AG10803 (cell line): ENCODE data around the gene RHOT2.

Source experiments
- DNase-seq: peaks from one replicate; pipeline ENCODE4 v3.0.0; 2010; ENCODE audit warnings: low read depth
- H3K4me3 ChIP-seq: 2 replicates; pipeline ENCODE4 v1.5.1; 2011; ENCODE audit warnings: mild to moderate bottlenecking, low read length, control low read depth
- TF ChIP-seq, protein P1 (sequence below): conservative IDR thresholded peaks from 2 replicates; pipeline ENCODE4 v1.5.1; 2011; ENCODE audit warnings: mild to moderate bottlenecking, low read length, control low read depth, inconsistent platforms

The RHOT2 gene

DNA sequence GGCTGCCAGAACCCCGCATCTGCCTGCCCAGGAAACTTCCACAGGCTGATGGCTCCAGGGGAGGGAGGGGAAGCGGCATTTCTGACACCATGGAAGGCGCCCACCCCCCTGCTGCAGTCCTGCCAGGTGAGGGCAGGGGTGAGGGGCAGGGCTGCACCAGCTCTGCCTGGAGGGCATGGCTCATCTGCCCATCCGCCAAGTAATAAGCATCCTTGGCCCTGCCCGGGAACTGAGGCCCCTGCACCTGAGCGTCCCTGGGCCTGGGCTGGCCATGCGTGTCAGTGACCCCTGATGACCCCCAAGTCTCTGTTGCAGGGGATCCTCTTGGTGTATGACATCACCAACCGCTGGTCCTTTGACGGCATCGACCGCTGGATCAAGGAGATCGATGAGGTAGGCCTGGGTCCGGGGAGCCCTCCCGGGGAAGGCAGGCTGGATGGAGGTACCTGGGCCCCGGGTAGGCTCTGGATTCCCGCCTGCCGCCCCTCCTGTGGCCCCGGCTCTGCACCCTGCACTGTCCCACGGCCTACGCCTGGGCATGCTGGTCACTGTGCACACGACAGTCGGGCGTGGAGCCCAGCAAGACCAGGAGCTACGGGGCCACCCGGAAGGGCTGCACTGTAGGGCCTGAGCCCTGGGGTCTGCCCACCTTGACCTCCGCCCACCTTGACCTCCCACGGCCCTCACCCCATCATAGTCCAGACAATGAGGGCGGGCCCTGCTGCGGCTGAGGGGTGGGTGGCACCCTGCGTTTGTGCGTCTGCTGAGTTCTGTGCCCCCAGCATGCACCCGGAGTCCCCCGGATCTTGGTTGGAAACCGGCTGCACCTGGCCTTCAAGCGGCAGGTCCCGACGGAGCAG is 42.6 kb upstream of the RHOT2 start:
- no peak for DNase-seq
- TF ChIP-seq, protein P1, sequence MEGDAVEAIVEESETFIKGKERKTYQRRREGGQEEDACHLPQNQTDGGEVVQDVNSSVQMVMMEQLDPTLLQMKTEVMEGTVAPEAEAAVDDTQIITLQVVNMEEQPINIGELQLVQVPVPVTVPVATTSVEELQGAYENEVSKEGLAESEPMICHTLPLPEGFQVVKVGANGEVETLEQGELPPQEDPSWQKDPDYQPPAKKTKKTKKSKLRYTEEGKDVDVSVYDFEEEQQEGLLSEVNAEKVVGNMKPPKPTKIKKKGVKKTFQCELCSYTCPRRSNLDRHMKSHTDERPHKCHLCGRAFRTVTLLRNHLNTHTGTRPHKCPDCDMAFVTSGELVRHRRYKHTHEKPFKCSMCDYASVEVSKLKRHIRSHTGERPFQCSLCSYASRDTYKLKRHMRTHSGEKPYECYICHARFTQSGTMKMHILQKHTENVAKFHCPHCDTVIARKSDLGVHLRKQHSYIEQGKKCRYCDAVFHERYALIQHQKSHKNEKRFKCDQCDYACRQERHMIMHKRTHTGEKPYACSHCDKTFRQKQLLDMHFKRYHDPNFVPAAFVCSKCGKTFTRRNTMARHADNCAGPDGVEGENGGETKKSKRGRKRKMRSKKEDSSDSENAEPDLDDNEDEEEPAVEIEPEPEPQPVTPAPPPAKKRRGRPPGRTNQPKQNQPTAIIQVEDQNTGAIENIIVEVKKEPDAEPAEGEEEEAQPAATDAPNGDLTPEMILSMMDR = no peak

DNA sequence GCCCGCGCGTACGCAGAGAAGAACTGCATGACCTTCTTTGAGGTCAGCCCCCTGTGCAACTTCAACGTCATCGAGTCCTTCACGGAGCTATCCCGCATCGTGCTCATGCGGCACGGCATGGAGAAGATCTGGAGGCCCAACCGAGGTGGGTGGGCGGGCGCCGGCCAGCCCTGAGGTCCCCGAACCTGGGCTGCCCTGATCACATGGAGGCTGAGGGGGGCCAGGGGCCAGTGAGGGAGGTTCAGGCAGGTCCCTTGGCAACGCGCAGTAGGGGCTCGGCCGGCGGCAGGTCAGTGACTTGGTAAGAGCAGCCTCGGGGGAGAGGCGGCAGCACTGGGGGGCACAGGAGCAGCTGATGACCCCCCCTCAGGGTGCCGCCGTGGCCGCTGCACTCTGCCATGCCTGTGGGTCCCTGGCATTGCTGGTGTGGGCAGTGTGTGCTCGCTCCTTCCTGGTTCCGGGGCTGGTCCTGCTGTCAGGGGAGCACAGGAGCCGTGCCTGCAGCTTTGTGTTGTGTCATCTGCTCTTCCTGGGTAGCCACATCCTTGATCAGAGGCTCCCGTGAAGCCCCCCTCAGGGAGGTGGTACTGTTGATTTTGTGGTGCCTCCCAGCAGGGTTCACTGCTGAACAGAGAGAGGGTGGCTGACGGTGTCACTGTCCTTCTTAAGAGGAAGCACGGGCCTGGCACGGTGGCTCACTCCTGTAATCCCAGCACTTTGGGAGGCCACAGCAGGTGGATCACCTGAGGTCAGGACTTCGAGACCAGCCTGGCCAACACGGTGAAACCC is 41.8 kb upstream of the RHOT2 start:
- no peak overlapping the region for H3K4me3 ChIP-seq
- no peak for DNase-seq
- TF ChIP-seq, protein P1 = no peak

More for the DNA sequence above, 42.6 kb upstream of the RHOT2 start:
- H3K4me3 ChIP-seq = no peak overlapping the region

DNA sequence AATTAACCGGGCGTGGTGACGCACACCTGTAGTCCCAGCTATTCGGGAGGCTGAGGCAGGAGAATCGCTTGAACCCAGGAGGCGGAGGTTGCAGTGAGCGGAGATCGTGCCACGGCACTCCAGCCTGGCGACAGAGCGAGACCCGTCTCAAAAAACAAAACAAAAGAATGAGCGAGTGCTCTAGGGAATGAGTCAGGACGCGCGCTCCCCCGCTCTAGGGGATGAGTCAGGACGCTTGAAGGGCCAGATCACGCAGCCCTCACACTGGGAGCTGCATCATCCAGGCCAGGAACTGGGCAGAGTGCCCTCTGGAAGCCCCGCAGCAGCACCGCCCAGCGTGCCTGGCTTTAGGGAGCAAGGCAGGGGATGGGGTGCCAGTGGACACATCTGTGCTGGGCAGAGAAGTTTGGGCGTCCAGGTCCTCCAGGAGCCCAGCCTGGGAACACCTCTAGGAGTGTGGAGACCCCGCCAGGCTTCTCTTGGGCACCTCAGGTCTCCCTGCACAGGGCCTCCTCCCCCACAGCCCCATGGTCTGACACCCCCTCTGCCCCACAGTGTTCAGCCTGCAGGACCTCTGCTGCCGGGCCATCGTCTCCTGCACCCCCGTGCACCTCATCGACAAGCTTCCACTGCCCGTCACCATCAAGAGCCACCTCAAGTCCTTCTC is 41.0 kb upstream of the RHOT2 start:
- H3K4me3 ChIP-seq = no peak overlapping the region
- TF ChIP-seq, protein P1 = no peak
- DNase-seq = peak; percentile 94

DNA sequence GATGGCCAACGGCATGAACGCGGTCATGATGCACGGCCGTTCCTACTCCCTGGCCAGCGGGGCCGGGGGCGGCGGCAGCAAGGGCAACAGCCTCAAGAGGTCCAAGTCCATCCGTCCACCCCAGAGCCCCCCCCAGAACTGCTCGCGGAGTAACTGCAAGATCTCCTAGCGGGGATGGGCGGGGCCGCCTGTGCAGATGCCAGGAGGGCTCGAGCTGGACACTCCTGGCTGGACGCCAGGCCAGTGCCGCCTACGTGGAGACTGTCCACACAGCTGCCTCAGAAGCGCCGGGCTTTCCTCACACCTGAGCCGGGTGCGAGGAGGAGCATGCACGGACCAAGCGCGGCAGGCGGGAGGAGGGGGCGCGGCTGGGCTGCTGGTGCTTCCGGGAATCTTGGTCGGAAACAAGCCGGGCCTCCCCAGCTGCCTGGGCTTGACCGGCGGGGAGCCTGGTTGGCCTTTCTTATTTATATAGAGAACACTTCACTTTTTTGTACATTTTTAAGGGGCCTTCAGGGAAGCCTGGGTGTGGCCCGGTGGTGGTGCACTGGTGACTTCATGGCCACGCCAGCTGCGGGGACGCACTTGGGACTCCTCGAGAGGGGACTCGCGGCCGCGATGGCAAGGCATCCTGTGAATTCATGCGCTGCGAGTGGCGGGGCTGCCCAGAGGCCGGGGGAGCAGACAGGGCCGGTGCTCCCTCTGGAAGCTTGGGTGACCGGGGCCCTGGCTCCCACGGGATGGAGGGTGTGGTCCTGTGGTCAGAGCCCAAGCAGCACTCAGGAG is 40.3 kb upstream of the RHOT2 start:
- TF ChIP-seq, protein P1 = no peak
- no peak overlapping the region for H3K4me3 ChIP-seq
- DNase-seq = no peak

DNA sequence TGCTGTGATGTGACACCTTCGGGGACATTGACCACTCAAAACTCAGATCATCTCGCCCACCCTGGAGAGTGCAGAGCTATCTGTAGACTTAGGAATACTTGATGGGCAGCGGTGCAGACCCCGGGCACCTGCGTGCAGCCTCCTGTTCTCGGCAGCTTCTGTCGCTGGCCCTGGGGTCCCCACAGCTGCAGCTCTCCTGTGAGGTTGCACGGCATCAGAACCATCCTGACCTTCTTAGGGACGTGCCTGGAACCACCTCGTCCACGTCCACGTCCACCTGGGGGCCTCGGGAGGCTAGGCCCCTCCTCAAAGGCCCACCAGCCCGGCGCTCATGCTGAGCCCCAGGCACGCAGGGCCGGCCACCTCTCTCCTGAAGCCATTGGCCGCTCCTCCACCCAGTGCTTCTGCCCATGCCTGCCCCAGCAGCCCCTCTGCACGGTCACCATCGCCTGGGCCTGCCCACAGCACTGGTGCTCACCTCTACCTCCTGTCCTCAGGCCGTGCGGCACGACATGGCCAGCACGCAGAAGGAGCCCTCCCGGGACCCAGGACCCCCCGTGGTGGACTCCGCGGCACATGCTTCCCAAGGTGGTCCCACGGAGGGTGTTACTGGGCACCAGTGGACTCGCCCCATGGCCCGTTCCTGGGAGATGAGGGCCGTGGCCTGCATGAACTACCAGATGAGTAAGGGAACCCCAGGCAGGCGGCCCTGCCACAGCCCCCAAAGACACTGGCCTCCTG is 39.4 kb upstream of the RHOT2 start:
- no peak overlapping the region for H3K4me3 ChIP-seq
- no peak for DNase-seq
- TF ChIP-seq, protein P1 = no peak
